SIG-M5 treated with dmso at 0.1 percent for 504 hours (cell line): Measurements from ENCODE around the gene VWA8.
A peak's percentile ranks its signal among the peaks of the same experiment; 100 is the strongest.
"Not testable (repeated sequence)": the region's sequence is repeated elsewhere in the genome, so short reads cannot be mapped to it uniquely, and the experiment has no call there.

Experiments used
- DNase-seq: peaks from one replicate; lab custom pipeline; 2025; ENCODE audit not compliant: unreplicated experiment; lab: John Stamatoyannopoulos, UW

VWA8 gene

GRCh38 chr13:41928323-41928722, 32.6 kb downstream of the VWA8 start:
- DNase-seq, result no peak

- DNase-seq, result no peak
These were observed 35.9 kb downstream of the VWA8 start for GRCh38 chr13:41925014-41925413.

- not testable (repeated sequence) for DNase-seq
These were observed 38.0 kb downstream of the VWA8 start for GRCh38 chr13:41922894-41923293.

- no peak for DNase-seq
These were observed 41.0 kb downstream of the VWA8 start for GRCh38 chr13:41919741-41920487.

- DNase-seq, result no peak
These were observed 41.7 kb downstream of the VWA8 start for GRCh38 chr13:41919031-41919740.

GRCh38 chr13:41917641-41918040, 43.3 kb downstream of the VWA8 start:
- DNase-seq, result no peak

- peak; percentile 86 for DNase-seq
These were observed 44.5 kb downstream of the VWA8 start for GRCh38 chr13:41916173-41916954.

- DNase-seq, result no peak
These were observed 45.8 kb downstream of the VWA8 start for GRCh38 chr13:41915081-41915480.

- no peak for DNase-seq
These were observed 46.4 kb downstream of the VWA8 start for GRCh38 chr13:41914552-41914951.

- DNase-seq, result no peak
These were observed 51.4 kb downstream of the VWA8 start for GRCh38 chr13:41909506-41909905.

GRCh38 chr13:41905600-41906254, 55.2 kb downstream of the VWA8 start:
- peak; percentile 58 for DNase-seq

GRCh38 chr13:41900918-41901317, 60.0 kb downstream of the VWA8 start:
- DNase-seq, result no peak

GRCh38 chr13:41898411-41898810, 62.5 kb downstream of the VWA8 start:
- not testable (repeated sequence) for DNase-seq

- no peak for DNase-seq
These were observed 63.8 kb downstream of the VWA8 start for GRCh38 chr13:41897126-41897525.

GRCh38 chr13:41895478-41895877, 65.4 kb downstream of the VWA8 start:
- DNase-seq, result no peak

GRCh38 chr13:41891119-41891518, 69.8 kb downstream of the VWA8 start:
- DNase-seq, result no peak

- no peak for DNase-seq
These were observed 77.8 kb downstream of the VWA8 start for GRCh38 chr13:41883147-41883546.

GRCh38 chr13:41881890-41882289, 79.0 kb downstream of the VWA8 start:
- not testable (repeated sequence) for DNase-seq

GRCh38 chr13:41880966-41881365, 79.9 kb downstream of the VWA8 start:
- DNase-seq, result no peak

GRCh38 chr13:41864658-41865057, 96.3 kb downstream of the VWA8 start:
- DNase-seq, result peak; percentile 95

GRCh38 chr13:41862659-41863058, 98.2 kb downstream of the VWA8 start:
- not testable (repeated sequence) for DNase-seq
